Measurements from ENCODE around the gene ADPRHL1. TPM values are rescaled to one million over a fixed set of nuclear protein-coding genes. Genes with fewer than 3 reads are reported as not detected.
"Not testable (repeated sequence)": the region's sequence is repeated elsewhere in the genome, so short reads cannot be mapped to it uniquely, and the experiment has no call there.

Gene ADPRHL1
- total RNA-seq, 1 experiment from 2014 or later, result 0.76 TPM

GRCh38 chr13:113479179-113479578, 25.9 kb upstream of the ADPRHL1 start:
- no peak for DNase-seq (ENCODE audit: low read depth)

GRCh38 chr13:113477724-113478123, 24.4 kb upstream of the ADPRHL1 start:
- no peak for DNase-seq (ENCODE audit: low read depth)

GRCh38 chr13:113476811-113477210, 23.5 kb upstream of the ADPRHL1 start:
- no peak for DNase-seq (ENCODE audit: low read depth)

GRCh38 chr13:113475911-113476310, 22.6 kb upstream of the ADPRHL1 start:
- no peak for DNase-seq (ENCODE audit: low read depth)

GRCh38 chr13:113475280-113475679, 22.0 kb upstream of the ADPRHL1 start:
- no peak for DNase-seq (ENCODE audit: low read depth)

- DNase-seq (ENCODE audit: low read depth), result no peak
Observed at GRCh38 chr13:113474179-113474578, 20.9 kb upstream of the ADPRHL1 start.

- DNase-seq (ENCODE audit: low read depth), result no peak
Observed at GRCh38 chr13:113472355-113473025, 19.2 kb upstream of the ADPRHL1 start.

- DNase-seq (ENCODE audit: low read depth), result no peak
Observed at GRCh38 chr13:113471844-113472243, 18.6 kb upstream of the ADPRHL1 start.

- not testable (repeated sequence) for DNase-seq (ENCODE audit: low read depth)
Observed at GRCh38 chr13:113470635-113471163, 17.4 kb upstream of the ADPRHL1 start.

- no peak for DNase-seq (ENCODE audit: low read depth)
Observed at GRCh38 chr13:113470073-113470472, 16.8 kb upstream of the ADPRHL1 start.

- DNase-seq (ENCODE audit: low read depth), result no peak
Observed at GRCh38 chr13:113469582-113469981, 16.3 kb upstream of the ADPRHL1 start.

GRCh38 chr13:113468472-113469201, 15.3 kb upstream of the ADPRHL1 start:
- no peak for DNase-seq (ENCODE audit: low read depth)

GRCh38 chr13:113468029-113468428, 14.7 kb upstream of the ADPRHL1 start:
- DNase-seq (ENCODE audit: low read depth), result no peak

- DNase-seq (ENCODE audit: low read depth), result no peak
Observed at GRCh38 chr13:113466383-113466782, 13.1 kb upstream of the ADPRHL1 start.

GRCh38 chr13:113465300-113465699, 12.0 kb upstream of the ADPRHL1 start:
- no peak for DNase-seq (ENCODE audit: low read depth)

- no peak for DNase-seq (ENCODE audit: low read depth)
Observed at GRCh38 chr13:113464476-113464875, 11.2 kb upstream of the ADPRHL1 start.

GRCh38 chr13:113461022-113461751, 7.9 kb upstream of the ADPRHL1 start:
- no peak for DNase-seq (ENCODE audit: low read depth)

GRCh38 chr13:113460599-113460998, 7.3 kb upstream of the ADPRHL1 start:
- no peak for DNase-seq (ENCODE audit: low read depth)

- no peak for DNase-seq (ENCODE audit: low read depth)
Observed at GRCh38 chr13:113460064-113460555, 6.8 kb upstream of the ADPRHL1 start.

GRCh38 chr13:113458253-113459065, 5.2 kb upstream of the ADPRHL1 start:
- DNase-seq (ENCODE audit: low read depth), result no peak

GRCh38 chr13:113457510-113457909, 4.2 kb upstream of the ADPRHL1 start:
- no peak for DNase-seq (ENCODE audit: low read depth)
